Amniotic stem cell (primary cell): Measurements from ENCODE around the gene CYB561D2.

Experiments
- DNase-seq: peaks from one replicate; lab custom pipeline; 2025; lab: John Stamatoyannopoulos, UW

CYB561D2 gene

GRCh38 chr3:50365842-50366220, 15.2 kb downstream of the CYB561D2 start:
- DNase-seq = no peak

GRCh38 chr3:50369012-50369670, 18.5 kb downstream of the CYB561D2 start:
- no peak for DNase-seq

- DNase-seq = no peak
Measured at GRCh38 chr3:50370594-50370993, 19.9 kb downstream of the CYB561D2 start.

GRCh38 chr3:50371133-50371685, 20.5 kb downstream of the CYB561D2 start:
- no peak for DNase-seq

GRCh38 chr3:50372349-50372748, 21.7 kb downstream of the CYB561D2 start:
- DNase-seq = no peak

- no peak for DNase-seq
Measured at GRCh38 chr3:50373146-50374051, 22.7 kb downstream of the CYB561D2 start.

- no peak for DNase-seq
Measured at GRCh38 chr3:50374363-50375257, 23.9 kb downstream of the CYB561D2 start.

- no peak for DNase-seq
Measured at GRCh38 chr3:50375258-50375931, 24.7 kb downstream of the CYB561D2 start.

- no peak for DNase-seq
Measured at GRCh38 chr3:50378024-50378423, 27.4 kb downstream of the CYB561D2 start.

- DNase-seq = no peak
Measured at GRCh38 chr3:50378757-50379156, 28.1 kb downstream of the CYB561D2 start.

GRCh38 chr3:50380405-50381085, 29.9 kb downstream of the CYB561D2 start:
- DNase-seq = no peak

- no peak for DNase-seq
Measured at GRCh38 chr3:50381383-50381782, 30.7 kb downstream of the CYB561D2 start.

GRCh38 chr3:50382722-50383121, 32.1 kb downstream of the CYB561D2 start:
- DNase-seq = no peak

- DNase-seq = no peak
Measured at GRCh38 chr3:50383750-50384149, 33.1 kb downstream of the CYB561D2 start.

GRCh38 chr3:50385754-50386153, 35.1 kb downstream of the CYB561D2 start:
- no peak for DNase-seq

GRCh38 chr3:50388016-50388719, 37.5 kb downstream of the CYB561D2 start:
- no peak for DNase-seq

- DNase-seq = no peak
Measured at GRCh38 chr3:50388720-50389413, 38.2 kb downstream of the CYB561D2 start.

GRCh38 chr3:50389414-50389767, 38.7 kb downstream of the CYB561D2 start:
- DNase-seq = no peak

- no peak for DNase-seq
Measured at GRCh38 chr3:50390508-50391224, 40.0 kb downstream of the CYB561D2 start.
